Stomach (tissue), 4 donors: ENCODE measurements around the gene TLE2.

Source experiments
- CTCF ChIP-seq, 7 experiments: fragments of 450-650 bp in 4 of 7; fragments of 200-600 bp in 3 of 7; sonication (generic) in 3 of 7; IDR thresholded peaks; one replicate each; pipeline ENCODE4 v1.5.1; 2016 to 2019; ENCODE audit warnings: antibody characterized with exemption in 7 of 7, control low read depth in 2 of 7, mild to moderate bottlenecking in 1 of 7
- POLR2A ChIP-seq, 4 donors: fragments of 450-650 bp; IDR thresholded peaks; one replicate each; pipeline ENCODE4 v1.6.1; 2016; ENCODE audit warnings: antibody characterized with exemption in 4 of 4, control low read depth in 2 of 4, mild to moderate bottlenecking in 1 of 4, moderate library complexity in 1 of 4

- TF ChIP-seq CTCF (IDR thresholded peaks at IDR 0.05): no peak
- no peak for TF ChIP-seq POLR2A (IDR thresholded peaks at IDR 0.05)
Observed at GRCh38 chr19:3047496-3048189, 18.6 kb upstream of the TLE2 start.
